ENCODE results near the gene SYNE1. TPM values are rescaled to one million over a fixed set of nuclear protein-coding genes. Genes with fewer than 3 reads are reported as not detected.

SYNE1 gene
- total and polyA plus RNA-seq, 11 donors, result 25.0 to 178 (median 112) TPM

DNA sequence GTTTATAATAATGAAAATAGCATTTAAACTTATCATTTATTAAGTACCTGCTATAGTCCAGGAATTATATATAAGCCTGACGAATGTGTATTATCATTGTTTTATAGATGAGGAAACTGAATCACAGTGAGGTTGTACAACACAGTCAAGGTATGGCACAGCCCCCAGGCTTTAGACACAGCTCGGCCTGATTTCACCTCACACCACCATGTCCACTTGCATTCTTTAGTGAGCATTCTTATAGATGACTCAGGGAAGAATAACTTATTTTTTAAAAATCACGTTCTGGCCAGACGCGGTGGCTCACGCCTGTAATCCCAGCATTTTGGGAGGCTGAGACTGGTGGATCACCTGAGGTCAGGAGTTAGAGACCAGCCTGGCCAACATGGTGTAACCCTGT is 289.0 kb downstream of the SYNE1 start:
- peaks cover 0 to 100% (median 91%) of the 10 kb centered on the region in 9 donors for H3K36me3 ChIP-seq
- ATAC-seq (no peak), DNase-seq (no peak)
- intact Hi-C loops (cut with DNase I), result no loop called here
- no peak overlapping the region for H3K4me3 ChIP-seq
- H3K27me3 ChIP-seq, result no peaks in the 10 kb centered on the region
- H3K4me1 ChIP-seq, result peaks cover 0 to 27% (median 4%) of the 10 kb centered on the region in 12 donors
- TF ChIP-seq POLR2A (IDR thresholded peaks at IDR 0.05), result no peak
- TF ChIP-seq, protein P1, sequence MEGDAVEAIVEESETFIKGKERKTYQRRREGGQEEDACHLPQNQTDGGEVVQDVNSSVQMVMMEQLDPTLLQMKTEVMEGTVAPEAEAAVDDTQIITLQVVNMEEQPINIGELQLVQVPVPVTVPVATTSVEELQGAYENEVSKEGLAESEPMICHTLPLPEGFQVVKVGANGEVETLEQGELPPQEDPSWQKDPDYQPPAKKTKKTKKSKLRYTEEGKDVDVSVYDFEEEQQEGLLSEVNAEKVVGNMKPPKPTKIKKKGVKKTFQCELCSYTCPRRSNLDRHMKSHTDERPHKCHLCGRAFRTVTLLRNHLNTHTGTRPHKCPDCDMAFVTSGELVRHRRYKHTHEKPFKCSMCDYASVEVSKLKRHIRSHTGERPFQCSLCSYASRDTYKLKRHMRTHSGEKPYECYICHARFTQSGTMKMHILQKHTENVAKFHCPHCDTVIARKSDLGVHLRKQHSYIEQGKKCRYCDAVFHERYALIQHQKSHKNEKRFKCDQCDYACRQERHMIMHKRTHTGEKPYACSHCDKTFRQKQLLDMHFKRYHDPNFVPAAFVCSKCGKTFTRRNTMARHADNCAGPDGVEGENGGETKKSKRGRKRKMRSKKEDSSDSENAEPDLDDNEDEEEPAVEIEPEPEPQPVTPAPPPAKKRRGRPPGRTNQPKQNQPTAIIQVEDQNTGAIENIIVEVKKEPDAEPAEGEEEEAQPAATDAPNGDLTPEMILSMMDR (IDR thresholded peaks at IDR 0.05), result no peak
- no peak overlapping the region for H3K27ac ChIP-seq
- WGBS, 4 donors, result 95 to 100% (median 97%) methylated on average over 6 of the region's 6 CpGs
- no peaks in the 10 kb centered on the region for H3K9me3 ChIP-seq

GRCh38 chr6:152343735-152344360 is 293.3 kb downstream of the SYNE1 start:
- H3K4me1 ChIP-seq, result peaks cover 0 to 11% (median 0%) of the 10 kb centered on the region in 12 donors
- no peak for TF ChIP-seq POLR2A (IDR thresholded peaks at IDR 0.05)
- TF ChIP-seq, protein P1 (IDR thresholded peaks at IDR 0.05), result no peak
- whole genome bisulfite sequencing, 4 donors, result 72 to 78% (median 75%) methylated on average over 9 of the region's 9 CpGs
- H3K27me3 ChIP-seq, result no peaks in the 10 kb centered on the region
- H3K27ac ChIP-seq, result peak overlapping the region in 8 of 12 donors; percentile 5 to 62 (median 36)
- DNase-seq (peak in 2 of 5 donors; percentile 34 to 40), ATAC-seq (peak; percentile 67 to 92 (median 90))
- H3K9me3 ChIP-seq, result no peaks in the 10 kb centered on the region
- H3K36me3 ChIP-seq, result peaks cover 0 to 100% (median 77%) of the 10 kb centered on the region in 9 donors
- H3K4me3 ChIP-seq, result no peak overlapping the region
- intact Hi-C loops (cut with DNase I), result loop anchor here in 2 of 10 donors (5.0 kb wide), 2 partner anchors 47 to 62 kb away; no protein-coding TSS in a partner anchor

GRCh38 chr6:152341596-152341995 is 295.6 kb downstream of the SYNE1 start:
- Histone ChIP-seq H3K4me1 (peaks cover 0 to 11% (median 0%) of the 10 kb centered on the region in 12 donors), H3K27me3 (no peaks in the 10 kb centered on the region), H3K27ac (peak overlapping the region in 1 of 12 donors; percentile 75), H3K9me3 (no peaks in the 10 kb centered on the region), H3K36me3 (peaks cover 0 to 100% (median 84%) of the 10 kb centered on the region in 9 donors), H3K4me3 (no peak overlapping the region)
- DNase-seq, result no peak
- no peak for ATAC-seq
- intact Hi-C loops (cut with DNase I), result loop anchor here in 2 of 10 donors (5.0 kb wide), 2 partner anchors 44 to 59 kb away; no protein-coding TSS in a partner anchor
- 67 to 81% (median 75%) methylated on average over 5 of the region's 5 CpGs for WGBS, 4 donors
- TF ChIP-seq POLR2A (IDR thresholded peaks at IDR 0.05), result no peak
- TF ChIP-seq, protein P1 (IDR thresholded peaks at IDR 0.05), result no peak

GRCh38 chr6:152338335-152339125 is 298.6 kb downstream of the SYNE1 start:
- ATAC-seq (peak in 3 of 4 donors; percentile 67 to 83 (median 80)), DNase-seq (peak in 4 of 5 donors; percentile 38 to 68 (median 44))
- H3K4me3 ChIP-seq, result no peak overlapping the region
- H3K27me3 ChIP-seq, result no peaks in the 10 kb centered on the region
- no peak overlapping the region for H3K27ac ChIP-seq
- peaks cover 0 to 100% (median 97%) of the 10 kb centered on the region in 9 donors for H3K36me3 ChIP-seq
- H3K4me1 ChIP-seq, result peaks cover 0 to 6% (median 0%) of the 10 kb centered on the region in 12 donors
- TF ChIP-seq POLR2A (IDR thresholded peaks at IDR 0.05), result no peak
- TF ChIP-seq, protein P1 (IDR thresholded peaks at IDR 0.05), result peak; percentile 77 to 96 (median 90)
- intact Hi-C loops (cut with DNase I), result loop anchor here in 4 of 10 donors (2.0 to 10.0 kb wide), 5 partner anchors 36 to 204 kb away; no protein-coding TSS in a partner anchor
- 51 to 56% (median 53%) methylated on average over 10 of the region's 10 CpGs for WGBS, 4 donors
- H3K9me3 ChIP-seq, result no peaks in the 10 kb centered on the region

Data from heart left ventricle (tissue), 16 donors.